H1 (cell line): ENCODE measurements around the gene CXADR.

ENCODE experiments used
- GTF2F1 ChIP-seq: IDR thresholded peaks from 2 replicates; pipeline ENCODE4 v1.6.1; 2012; ENCODE audit warnings: low read depth, low read length, improper control_type of control experiment, borderline replicate concordance
- ZNF274 ChIP-seq: IDR thresholded peaks from 2 replicates; pipeline ENCODE4 v1.7.0; 2012; ENCODE audit warnings: low read length, borderline replicate concordance; ENCODE audit errors: extremely low read depth

- TF ChIP-seq GTF2F1 (no peak), ZNF274 (no peak)
Observed at GRCh38 chr21:17640821-17641220, 128.0 kb downstream of the CXADR start.
